HAP-1 (cell line): Measurements from ENCODE around the gene ZNF800.

Experiments used
- DNase-seq, 2 experiments: peaks; one replicate each; pipeline ENCODE4 v3.0.0-alpha.2; 2016 to 2020; ENCODE audit warnings: low spot score in 2 of 2
- H3K27me3 ChIP-seq: fragments of 250-450 bp; sonication (Bioruptor Pico); 2 replicates; pipeline ENCODE4 v1.5.1; 2020; ENCODE audit warnings: low read depth, mild to moderate bottlenecking, moderate library complexity
- H3K36me3 ChIP-seq: fragments of 250-450 bp; sonication (Bioruptor Pico); replicated peaks from 2 replicates; pipeline ENCODE4 v1.5.1; 2020; ENCODE audit warnings: mild to moderate bottlenecking
- H3K4me1 ChIP-seq: fragments of 250-450 bp; sonication (Bioruptor Pico); 2 replicates; pipeline ENCODE4 v1.5.1; 2020; ENCODE audit warnings: mild to moderate bottlenecking
- H3K4me3 ChIP-seq: fragments of 250-450 bp; sonication (Bioruptor Pico); 2 replicates; pipeline ENCODE4 v1.5.1; 2020; ENCODE audit warnings: mild to moderate bottlenecking, moderate library complexity
- H3K9me3 ChIP-seq: fragments of 250-450 bp; sonication (Bioruptor Pico); 2 replicates; pipeline ENCODE4 v1.5.1; 2020; ENCODE audit warnings: mild to moderate bottlenecking, moderate library complexity
- in situ Hi-C: fragments of 300-500 bp; cut with MboI; formaldehyde crosslinking; loops from 3 replicates; pipeline ENCODE4 v1.14.3; 2020; ENCODE audit warnings: low sequenced_read_pairs, inconsistent platforms, mixed read lengths

ZNF800 gene

GRCh38 chr7:127380479-127380878 lies 12.0 kb downstream of the ZNF800 start:
- Histone ChIP-seq H3K4me3 (no peak overlapping the region), H3K9me3 (no peaks in the 10 kb centered on the region), H3K36me3 (peaks cover 18% of the 10 kb centered on the region), H3K4me1 (peaks cover 4% of the 10 kb centered on the region; the same call in 1 of the 2 replicates), H3K27me3 (no peaks in the 10 kb centered on the region)
- in situ Hi-C loops = no loop called here
- no peak for DNase-seq

- Histone ChIP-seq H3K9me3 (no peaks in the 10 kb centered on the region), H3K4me1 (peaks cover 3% of the 10 kb centered on the region), H3K27me3 (no peaks in the 10 kb centered on the region), H3K4me3 (no peak overlapping the region), H3K36me3 (peaks cover 10% of the 10 kb centered on the region)
- in situ Hi-C loops = no loop called here
- no peak for DNase-seq
These were observed 12.9 kb downstream of the ZNF800 start for GRCh38 chr7:127379642-127380041.

- DNase-seq = no peak
- Histone ChIP-seq H3K9me3 (no peaks in the 10 kb centered on the region), H3K4me3 (no peak overlapping the region), H3K36me3 (peaks cover 10% of the 10 kb centered on the region), H3K4me1 (peaks cover 5% of the 10 kb centered on the region), H3K27me3 (no peaks in the 10 kb centered on the region)
- in situ Hi-C loops = no loop called here
These were observed 14.0 kb downstream of the ZNF800 start for GRCh38 chr7:127378537-127378936.

GRCh38 chr7:127377425-127377824 lies 15.1 kb downstream of the ZNF800 start:
- Histone ChIP-seq H3K36me3 (peaks cover 17% of the 10 kb centered on the region), H3K27me3 (no peaks in the 10 kb centered on the region), H3K4me3 (no peak overlapping the region), H3K9me3 (no peaks in the 10 kb centered on the region), H3K4me1 (peaks cover 5% of the 10 kb centered on the region)
- in situ Hi-C loops = no loop called here
- no peak for DNase-seq

DNA sequence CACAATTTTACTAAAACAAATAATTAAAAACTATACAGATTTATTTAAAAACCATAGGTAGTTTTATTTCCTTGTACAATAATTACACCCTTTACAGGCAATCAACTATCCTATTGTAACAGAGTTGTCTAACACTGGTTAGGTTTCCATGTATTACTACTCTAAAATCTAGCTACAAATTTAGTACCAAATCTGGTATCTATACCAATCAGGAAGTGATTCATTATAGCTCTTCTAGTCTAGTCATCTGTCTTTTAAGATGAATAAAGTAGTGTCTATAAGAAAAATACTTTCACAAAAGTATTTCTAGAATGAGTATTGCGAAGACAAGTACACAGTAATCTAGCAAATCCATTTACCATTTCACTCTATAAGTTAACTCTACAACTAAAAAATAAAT lies 16.9 kb downstream of the ZNF800 start:
- peaks cover 5% of the 10 kb centered on the region for H3K4me1 ChIP-seq
- no peak overlapping the region for H3K4me3 ChIP-seq
- no peak for DNase-seq
- in situ Hi-C loops = no loop called here
- no peaks in the 10 kb centered on the region for H3K9me3 ChIP-seq
- no peaks in the 10 kb centered on the region for H3K27me3 ChIP-seq
- H3K36me3 ChIP-seq = peaks cover 24% of the 10 kb centered on the region

GRCh38 chr7:127367679-127368078 lies 24.8 kb downstream of the ZNF800 start:
- H3K36me3 ChIP-seq = peaks cover 13% of the 10 kb centered on the region
- no peaks in the 10 kb centered on the region for H3K4me1 ChIP-seq
- H3K27me3 ChIP-seq = no peaks in the 10 kb centered on the region
- no peak for DNase-seq
- no peaks in the 10 kb centered on the region for H3K9me3 ChIP-seq
- H3K4me3 ChIP-seq = no peak overlapping the region
- in situ Hi-C loops = no loop called here

GRCh38 chr7:127366680-127367079 lies 25.8 kb downstream of the ZNF800 start:
- DNase-seq = no peak
- no peaks in the 10 kb centered on the region for H3K27me3 ChIP-seq
- in situ Hi-C loops = no loop called here
- no peaks in the 10 kb centered on the region for H3K4me1 ChIP-seq
- H3K9me3 ChIP-seq = no peaks in the 10 kb centered on the region
- no peak overlapping the region for H3K4me3 ChIP-seq
- H3K36me3 ChIP-seq = peaks cover 9% of the 10 kb centered on the region

DNA sequence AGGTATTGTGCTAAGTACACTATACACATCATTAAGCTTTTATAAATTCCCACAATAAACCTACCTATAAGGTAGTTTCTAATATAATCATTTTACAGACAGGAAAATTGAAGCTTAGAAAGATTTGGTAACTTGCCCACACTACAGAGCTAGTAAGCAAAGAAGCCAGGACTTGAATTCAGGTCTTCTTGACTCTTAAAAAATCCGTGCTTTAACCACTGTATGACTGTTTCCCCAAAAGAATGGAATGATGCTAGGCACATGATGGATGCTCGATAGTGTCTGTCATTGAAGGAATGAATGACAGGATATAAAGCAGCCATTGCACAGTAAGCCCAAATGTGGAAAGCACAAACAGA lies 26.6 kb downstream of the ZNF800 start:
- H3K4me1 ChIP-seq = no peaks in the 10 kb centered on the region
- H3K4me3 ChIP-seq = no peak overlapping the region
- H3K36me3 ChIP-seq = peaks cover 10% of the 10 kb centered on the region
- no peaks in the 10 kb centered on the region for H3K27me3 ChIP-seq
- in situ Hi-C loops = no loop called here
- H3K9me3 ChIP-seq = no peaks in the 10 kb centered on the region
- DNase-seq = no peak

DNA sequence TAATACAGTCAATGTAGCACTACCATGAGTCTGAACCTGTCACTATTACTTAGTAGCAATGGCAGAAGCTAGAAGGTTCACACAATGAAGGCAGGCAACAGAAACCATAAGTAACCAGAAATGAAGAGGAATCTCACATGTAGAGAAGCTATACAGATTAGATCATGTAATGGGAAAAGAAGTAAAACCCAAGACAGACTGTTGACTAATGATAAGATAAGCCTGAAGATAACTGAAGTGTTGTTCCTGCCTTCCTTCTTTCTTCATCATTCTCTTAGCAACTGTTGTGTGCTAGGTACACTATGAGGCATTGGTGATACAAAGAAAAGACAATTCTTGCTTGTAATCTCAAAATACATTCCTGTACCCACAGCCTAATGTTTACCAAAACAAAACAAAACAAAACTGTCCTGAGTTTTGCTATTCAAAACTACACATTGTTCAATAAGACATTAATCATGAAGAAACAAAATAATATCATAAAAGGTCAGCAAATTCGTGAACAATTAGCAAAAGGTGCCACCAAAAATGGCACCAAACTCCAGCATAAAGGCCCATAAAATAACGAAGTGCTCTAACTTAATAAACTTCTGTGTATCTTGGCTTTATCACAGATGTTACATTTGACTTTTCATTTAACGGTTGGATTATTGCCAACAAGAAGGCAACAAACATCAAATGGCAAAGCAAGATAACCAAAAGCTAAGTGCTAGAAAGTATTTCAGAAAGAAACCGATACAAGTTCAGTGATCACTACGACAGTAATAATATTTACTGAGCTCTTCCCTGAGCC lies 27.1 kb downstream of the ZNF800 start:
- H3K4me1 ChIP-seq = no peaks in the 10 kb centered on the region
- in situ Hi-C loops = no loop called here
- H3K27me3 ChIP-seq = no peaks in the 10 kb centered on the region
- no peak overlapping the region for H3K4me3 ChIP-seq
- H3K36me3 ChIP-seq = peaks cover 15% of the 10 kb centered on the region
- H3K9me3 ChIP-seq = no peaks in the 10 kb centered on the region
- no peak for DNase-seq

- Histone ChIP-seq H3K36me3 (peaks cover 15% of the 10 kb centered on the region), H3K4me1 (no peaks in the 10 kb centered on the region; the same call in 1 of the 2 replicates), H3K9me3 (no peaks in the 10 kb centered on the region), H3K4me3 (no peak overlapping the region), H3K27me3 (no peaks in the 10 kb centered on the region)
- in situ Hi-C loops = no loop called here
- no peak for DNase-seq
These were observed 30.0 kb downstream of the ZNF800 start for GRCh38 chr7:127362364-127363027.

DNA sequence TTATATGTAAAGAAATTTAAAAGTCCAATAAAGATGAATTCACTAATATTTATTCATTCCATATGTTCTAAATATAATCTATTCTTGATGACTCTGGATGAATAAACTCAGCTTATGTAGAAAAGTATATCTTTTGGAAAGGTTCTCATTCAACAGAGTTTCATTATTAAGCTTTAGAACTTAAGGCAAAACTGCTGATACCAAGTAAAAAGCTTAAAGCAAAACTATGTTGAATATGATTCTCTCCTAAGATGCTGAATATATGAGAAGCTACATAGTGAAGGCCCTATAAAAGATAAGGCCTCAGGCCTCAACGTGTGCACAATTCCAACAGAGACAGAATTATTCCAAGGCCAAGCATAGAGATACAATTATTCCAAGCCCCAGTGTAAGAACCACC lies 30.8 kb downstream of the ZNF800 start:
- Histone ChIP-seq H3K4me1 (no peaks in the 10 kb centered on the region; the same call in 1 of the 2 replicates), H3K9me3 (no peaks in the 10 kb centered on the region), H3K4me3 (no peak overlapping the region), H3K27me3 (no peaks in the 10 kb centered on the region), H3K36me3 (peaks cover 15% of the 10 kb centered on the region)
- DNase-seq = no peak
- in situ Hi-C loops = no loop called here

GRCh38 chr7:127359011-127359410 lies 33.5 kb downstream of the ZNF800 start:
- Histone ChIP-seq H3K36me3 (peaks cover 10% of the 10 kb centered on the region), H3K9me3 (no peaks in the 10 kb centered on the region), H3K4me1 (no peaks in the 10 kb centered on the region; the same call in 1 of the 2 replicates), H3K27me3 (no peaks in the 10 kb centered on the region), H3K4me3 (no peak overlapping the region)
- DNase-seq = no peak
- in situ Hi-C loops = no loop called here

GRCh38 chr7:127353897-127354296 lies 38.6 kb downstream of the ZNF800 start:
- H3K4me3 ChIP-seq = no peak overlapping the region
- no peak for DNase-seq
- H3K9me3 ChIP-seq = no peaks in the 10 kb centered on the region
- H3K4me1 ChIP-seq = no peaks in the 10 kb centered on the region; the same call in 1 of the 2 replicates
- H3K36me3 ChIP-seq = no peaks in the 10 kb centered on the region
- in situ Hi-C loops = no loop called here
- no peaks in the 10 kb centered on the region for H3K27me3 ChIP-seq

DNA sequence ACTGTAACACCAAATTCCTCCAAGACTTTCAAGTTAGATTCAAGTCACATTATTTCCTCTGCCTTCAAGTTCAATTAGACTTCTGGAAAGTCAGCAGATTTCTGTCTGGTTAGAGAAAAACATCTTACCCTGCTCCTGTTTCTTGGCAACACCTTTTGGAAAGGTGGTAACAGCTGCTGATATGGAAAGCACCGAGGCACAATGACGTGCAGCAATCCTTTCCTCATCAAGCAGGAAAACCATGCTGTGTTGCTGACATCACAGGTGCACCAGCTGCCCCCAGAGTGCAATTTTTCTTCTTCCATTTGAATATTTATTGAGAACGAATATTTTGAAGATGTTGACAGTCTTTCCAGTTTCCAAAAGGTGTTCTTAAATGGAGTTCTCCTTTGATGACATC lies 41.9 kb downstream of the ZNF800 start:
- DNase-seq = no peak
- Histone ChIP-seq H3K9me3 (no peaks in the 10 kb centered on the region), H3K4me1 (no peaks in the 10 kb centered on the region), H3K27me3 (no peaks in the 10 kb centered on the region), H3K36me3 (no peaks in the 10 kb centered on the region), H3K4me3 (no peak overlapping the region)
- in situ Hi-C loops = no loop called here
